Liver (tissue), 9 donors: Measurements from ENCODE around the gene WASF1. TPM values are rescaled to one million over a fixed set of nuclear protein-coding genes. Genes with fewer than 3 reads are reported as not detected.

Experiments
- DNase-seq: peaks from one replicate; pipeline ENCODE4 v3.0.0-alpha.2; 2017; ENCODE audit warnings: low spot score
- H3K27ac ChIP-seq, 2 donors: one replicate each; pipeline ENCODE4 v1.7.0; 2013; ENCODE audit warnings: inconsistent platforms in 2 of 2, low read length in 2 of 2, control low read depth in 1 of 2, low read depth in 1 of 2, mild to moderate bottlenecking in 1 of 2
- H3K27me3 ChIP-seq, 4 donors: one replicate each; pipeline versions ENCODE4 v1.6.1 to v1.7.0; 2013; ENCODE audit warnings: low read length in 3 of 4, inconsistent platforms in 1 of 4, mild to moderate bottlenecking in 1 of 4, moderate library complexity in 1 of 4; ENCODE audit not compliant: control insufficient read depth in 4 of 4, insufficient read depth in 4 of 4
- H3K36me3 ChIP-seq, 4 donors: one replicate each; pipeline versions ENCODE4 v1.6.1 to v1.7.0; 2013; ENCODE audit warnings: low read length in 3 of 4, mild to moderate bottlenecking in 3 of 4, low read depth in 1 of 4, moderate library complexity in 1 of 4; ENCODE audit not compliant: control insufficient read depth in 4 of 4, insufficient read depth in 3 of 4
- H3K4me1 ChIP-seq, 4 donors: one replicate each; pipeline versions ENCODE4 v1.6.1 to v1.7.0; 2013; ENCODE audit warnings: low read length in 3 of 4, mild to moderate bottlenecking in 3 of 4, moderate library complexity in 1 of 4; ENCODE audit not compliant: control insufficient read depth in 4 of 4, insufficient read depth in 4 of 4
- H3K4me3 ChIP-seq, 3 donors: one replicate each; pipeline versions ENCODE4 v1.6.1 to v1.7.0; 2013; ENCODE audit warnings: low read length in 3 of 3, control low read depth in 1 of 3, low read depth in 1 of 3, mild to moderate bottlenecking in 1 of 3
- H3K9ac ChIP-seq, 2 donors: one replicate each; pipeline ENCODE4 v1.7.0; 2013; ENCODE audit warnings: low read length in 2 of 2, mild to moderate bottlenecking in 2 of 2, moderate library complexity in 2 of 2, control low read depth in 1 of 2, low read depth in 1 of 2
- H3K9me3 ChIP-seq, 4 donors: one replicate each; pipeline versions ENCODE4 v1.6.1 to v1.7.0; 2013; ENCODE audit warnings: low read length in 3 of 4; ENCODE audit not compliant: control insufficient read depth in 4 of 4
- CTCF ChIP-seq: fragments of 150-350 bp; IDR thresholded peaks from 2 replicates; pipeline ENCODE4 v1.5.1; 2017; ENCODE audit warnings: improper control_type of control experiment, low read depth, low read length; ENCODE audit not compliant: missing input control
- FOXA1 ChIP-seq: IDR thresholded peaks from 2 replicates; pipeline ENCODE4 v1.6.1; 2016; ENCODE audit warnings: antibody characterized with exemption
- FOXA2 ChIP-seq: IDR thresholded peaks from 2 replicates; pipeline ENCODE4 v1.6.1; 2016; ENCODE audit warnings: antibody characterized with exemption
- GABPA ChIP-seq, 2 donors: IDR thresholded peaks in 1 of 2; conservative IDR thresholded peaks in 1 of 2; 2 replicates each; pipeline ENCODE4 v1.6.1; 2016; ENCODE audit warnings: antibody characterized with exemption in 2 of 2, mild to moderate bottlenecking in 1 of 2, moderate library complexity in 1 of 2
- HNF4A ChIP-seq, 2 donors: conservative IDR thresholded peaks; 2 replicates each; pipeline ENCODE4 v1.6.1; 2016; ENCODE audit warnings: antibody characterized with exemption in 2 of 2, mild to moderate bottlenecking in 2 of 2
- HNF4G ChIP-seq: IDR thresholded peaks from 2 replicates; pipeline ENCODE4 v1.6.1; 2016; ENCODE audit warnings: antibody characterized with exemption
- JUND ChIP-seq, 2 donors: IDR thresholded peaks; 2 replicates each; pipeline ENCODE4 v1.6.1; 2016; ENCODE audit warnings: antibody characterized with exemption in 2 of 2
- MAX ChIP-seq: IDR thresholded peaks from 2 replicates; pipeline ENCODE4 v1.6.1; 2016; ENCODE audit warnings: antibody characterized with exemption
- NR2F2 ChIP-seq: IDR thresholded peaks from 2 replicates; pipeline ENCODE4 v1.6.1; 2016; ENCODE audit warnings: antibody characterized with exemption
- RAD21 ChIP-seq, 2 donors: IDR thresholded peaks; 2 replicates each; pipeline ENCODE4 v1.6.1; 2016; ENCODE audit warnings: antibody characterized with exemption in 2 of 2, mild to moderate bottlenecking in 2 of 2
- RXRA ChIP-seq, 2 donors: IDR thresholded peaks; 2 replicates each; pipeline ENCODE4 v1.6.1; 2017 to 2018; ENCODE audit warnings: antibody characterized with exemption in 2 of 2, mild to moderate bottlenecking in 1 of 2
- SP1 ChIP-seq: IDR thresholded peaks from 2 replicates; pipeline ENCODE4 v1.6.1; 2018; ENCODE audit warnings: antibody characterized with exemption, mild to moderate bottlenecking
- TAF1 ChIP-seq: conservative IDR thresholded peaks from 2 replicates; pipeline ENCODE4 v1.6.1; 2016; ENCODE audit warnings: antibody characterized with exemption, mild to moderate bottlenecking
- YY1 ChIP-seq: IDR thresholded peaks from 2 replicates; pipeline ENCODE4 v1.6.1; 2016; ENCODE audit warnings: antibody characterized with exemption, mild to moderate bottlenecking
- WGBS: extraction: QIAGEN DNeasy Blood & Tissue Kit; methylation state at CpG from one replicate; pipeline ENCODE4 v1.1.7; 2013; 5-methylcytosine and 5-hydroxymethylcytosine counted together
- polyA plus RNA-seq, 2 donors: library from polyadenylated mRNA; stranded (reverse) in 1 of 2; unstranded in 1 of 2; fragments of 200-250 nt in 1 of 2; fragments of >200 nt in 1 of 2; fragmentation: Nextera tagmentation in 1 of 2; extraction: Ambion mirVana in 1 of 2; gene quantifications; one replicate each; pipeline versions ENCODE4 v1.2.1 to v1.2.3, GENCODE V29; 2013 to 2015
- total RNA-seq, 2 donors: library from RNA; depleted of rRNA; stranded (reverse); fragments of >200 nt; gene quantifications; one replicate each; pipeline ENCODE4 v1.2.3, GENCODE V29; 2014
- TF ChIP-seq, protein P1 (sequence below): IDR thresholded peaks from 2 replicates; pipeline ENCODE4 v1.6.1; 2016; ENCODE audit warnings: antibody characterized with exemption, mild to moderate bottlenecking
- TF ChIP-seq, protein P2 (sequence below): IDR thresholded peaks from 2 replicates; pipeline ENCODE4 v1.6.1; 2016; ENCODE audit warnings: antibody characterized with exemption
- donor health status: healthy.
- donor health status: healthy.
- donor health status: healthy.
- donor health status: healthy.
- donor health status: healthy.

The WASF1 gene
- total and polyA plus RNA-seq, 4 donors: 3.2 to 5.5 (median 3.4) TPM

DNA sequence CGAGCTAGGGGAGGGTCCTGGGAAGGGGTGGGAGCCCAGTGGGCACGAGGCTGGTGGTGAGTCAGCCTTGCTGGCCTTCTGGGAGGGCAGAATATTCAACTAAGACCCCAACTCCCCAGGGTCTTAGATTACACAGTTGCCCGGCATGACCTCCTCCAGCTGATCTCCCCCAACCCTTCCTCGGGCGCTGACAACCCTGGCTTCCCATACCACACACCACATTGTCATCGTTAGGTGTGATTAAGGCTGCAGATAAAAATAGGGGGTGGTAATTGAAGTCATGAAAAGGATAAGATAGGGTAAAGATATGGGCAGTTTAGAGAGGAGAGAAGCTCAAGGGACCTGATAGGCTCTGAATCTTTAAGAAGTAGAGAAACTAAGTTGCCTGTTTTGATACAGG, 11.3 kb upstream of the WASF1 start (continued):
- TF ChIP-seq HNF4G (no peak), NR2F2 (no peak), YY1 (no peak), FOXA1 (no peak), RAD21 (IDR thresholded peaks at IDR 0.05) (no peak), TAF1 (no peak), MAX (no peak)

GRCh38 chr6:110188791-110189190, 9.3 kb upstream of the WASF1 start:
- Histone ChIP-seq H3K9me3 (no peaks in the 10 kb centered on the region), H3K4me1 (peaks cover 3 to 33% (median 8%) of the 10 kb centered on the region in 4 donors), H3K9ac (no peak overlapping the region), H3K27me3 (no peaks in the 10 kb centered on the region), H3K36me3 (peaks cover under 1 to 3% (median 2%) of the 10 kb centered on the region in 4 donors), H3K27ac (no peak overlapping the region), H3K4me3 (no peak overlapping the region)
- no peak for TF ChIP-seq JUND (IDR thresholded peaks at IDR 0.05)
- no peak for TF ChIP-seq FOXA1
- TF ChIP-seq, protein P1, sequence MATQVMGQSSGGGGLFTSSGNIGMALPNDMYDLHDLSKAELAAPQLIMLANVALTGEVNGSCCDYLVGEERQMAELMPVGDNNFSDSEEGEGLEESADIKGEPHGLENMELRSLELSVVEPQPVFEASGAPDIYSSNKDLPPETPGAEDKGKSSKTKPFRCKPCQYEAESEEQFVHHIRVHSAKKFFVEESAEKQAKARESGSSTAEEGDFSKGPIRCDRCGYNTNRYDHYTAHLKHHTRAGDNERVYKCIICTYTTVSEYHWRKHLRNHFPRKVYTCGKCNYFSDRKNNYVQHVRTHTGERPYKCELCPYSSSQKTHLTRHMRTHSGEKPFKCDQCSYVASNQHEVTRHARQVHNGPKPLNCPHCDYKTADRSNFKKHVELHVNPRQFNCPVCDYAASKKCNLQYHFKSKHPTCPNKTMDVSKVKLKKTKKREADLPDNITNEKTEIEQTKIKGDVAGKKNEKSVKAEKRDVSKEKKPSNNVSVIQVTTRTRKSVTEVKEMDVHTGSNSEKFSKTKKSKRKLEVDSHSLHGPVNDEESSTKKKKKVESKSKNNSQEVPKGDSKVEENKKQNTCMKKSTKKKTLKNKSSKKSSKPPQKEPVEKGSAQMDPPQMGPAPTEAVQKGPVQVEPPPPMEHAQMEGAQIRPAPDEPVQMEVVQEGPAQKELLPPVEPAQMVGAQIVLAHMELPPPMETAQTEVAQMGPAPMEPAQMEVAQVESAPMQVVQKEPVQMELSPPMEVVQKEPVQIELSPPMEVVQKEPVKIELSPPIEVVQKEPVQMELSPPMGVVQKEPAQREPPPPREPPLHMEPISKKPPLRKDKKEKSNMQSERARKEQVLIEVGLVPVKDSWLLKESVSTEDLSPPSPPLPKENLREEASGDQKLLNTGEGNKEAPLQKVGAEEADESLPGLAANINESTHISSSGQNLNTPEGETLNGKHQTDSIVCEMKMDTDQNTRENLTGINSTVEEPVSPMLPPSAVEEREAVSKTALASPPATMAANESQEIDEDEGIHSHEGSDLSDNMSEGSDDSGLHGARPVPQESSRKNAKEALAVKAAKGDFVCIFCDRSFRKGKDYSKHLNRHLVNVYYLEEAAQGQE: no peak
- TF ChIP-seq GABPA (IDR thresholded peaks at IDR 0.05 in 1 of 2, conservative IDR thresholded peaks at IDR 0.05 in 1 of 2): no peak
- TF ChIP-seq TAF1: no peak
- TF ChIP-seq YY1: no peak
- TF ChIP-seq SP1: no peak
- no peak for TF ChIP-seq HNF4G
- TF ChIP-seq, protein P2, sequence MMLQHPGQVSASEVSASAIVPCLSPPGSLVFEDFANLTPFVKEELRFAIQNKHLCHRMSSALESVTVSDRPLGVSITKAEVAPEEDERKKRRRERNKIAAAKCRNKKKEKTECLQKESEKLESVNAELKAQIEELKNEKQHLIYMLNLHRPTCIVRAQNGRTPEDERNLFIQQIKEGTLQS: no peak
- TF ChIP-seq HNF4A (conservative IDR thresholded peaks at IDR 0.05): no peak
- TF ChIP-seq MAX: no peak
- TF ChIP-seq RAD21 (IDR thresholded peaks at IDR 0.05): no peak
- no peak for DNase-seq

GRCh38 chr6:110185879-110186278, 6.4 kb upstream of the WASF1 start:
- Histone ChIP-seq H3K27me3 (no peaks in the 10 kb centered on the region), H3K36me3 (no peaks in the 10 kb centered on the region), H3K4me3 (no peak overlapping the region), H3K4me1 (peaks cover 3 to 57% (median 35%) of the 10 kb centered on the region in 4 donors), H3K9me3 (no peaks in the 10 kb centered on the region), H3K9ac (no peak overlapping the region), H3K27ac (no peak overlapping the region)
- no peak for DNase-seq
- 79% methylated on average over 3 of the region's 3 CpGs for WGBS
- TF ChIP-seq HNF4G: no peak
- no peak for TF ChIP-seq YY1
- no peak for TF ChIP-seq RXRA (IDR thresholded peaks at IDR 0.05)
- TF ChIP-seq FOXA2: no peak
- no peak for TF ChIP-seq SP1
- TF ChIP-seq, protein P1: no peak
- no peak for TF ChIP-seq TAF1
- TF ChIP-seq CTCF: no peak
